HEK293 (cell line): ENCODE results near the gene DAG1.

Experiments
- CTCF ChIA-PET: fragments of 350-600 bp; formaldehyde crosslinking; extraction: SDS; loops from one replicate; lab custom pipeline; 2021; ENCODE audit warnings: antibody characterized with exemption; lab: Yijun Ruan, JAX
- POLR2A ChIA-PET: fragments of 300-600 bp; formaldehyde crosslinking; extraction: SDS; loops from one replicate; lab custom pipeline; 2020; ENCODE audit warnings: antibody characterized with exemption, inconsistent platforms; lab: Yijun Ruan, JAX
- H3K27ac ChIP-seq: fragments of 200-500 bp; sonication (Bioruptor generic); 2 replicates; pipeline ENCODE4 v1.5.1; 2014; ENCODE audit warnings: low read depth, low read length, control low read depth, inconsistent platforms; ENCODE audit errors: extremely low read depth
- H3K36me3 ChIP-seq, 2 experiments: fragments of 200-500 bp in 1 of 2; sonication (Bioruptor generic) in 1 of 2; 1 replicate in 1 of 2; 2 replicates in 1 of 2; pipeline ENCODE4 v1.5.1; 2014 to 2017; ENCODE audit warnings: inconsistent platforms in 2 of 2, low read length in 2 of 2; ENCODE audit not compliant: control insufficient read depth in 2 of 2, insufficient read depth in 1 of 2
- H3K4me1 ChIP-seq: fragments of 200-500 bp; sonication (Bioruptor generic); 2 replicates; pipeline ENCODE4 v1.5.1; 2014; ENCODE audit warnings: mild to moderate bottlenecking, low read length, inconsistent platforms; ENCODE audit not compliant: control insufficient read depth, insufficient read depth
- H3K4me3 ChIP-seq: 2 replicates; pipeline ENCODE4 v1.5.1; 2011; ENCODE audit warnings: low read depth, mild to moderate bottlenecking, control low read depth, low read length, moderate library complexity
- H3K9me3 ChIP-seq: fragments of 200-500 bp; sonication (Bioruptor generic); 2 replicates; pipeline ENCODE4 v1.5.1; 2014; ENCODE audit warnings: low read depth, low read length, inconsistent platforms; ENCODE audit not compliant: control insufficient read depth, insufficient read depth
- FEZF1 ChIP-seq: fragments of 450-650 bp; formaldehyde crosslinking; IDR thresholded peaks from 2 replicates; pipeline ENCODE4 v1.5.1; 2016; ENCODE audit warnings: missing biosample characterization, missing genetic modification characterization
- GFI1B ChIP-seq: fragments of 450-650 bp; formaldehyde crosslinking; IDR thresholded peaks from 2 replicates; pipeline ENCODE4 v1.5.1; 2016; ENCODE audit warnings: missing biosample characterization, missing genetic modification characterization
- HOXA7 ChIP-seq: sonication (generic); formaldehyde crosslinking; IDR thresholded peaks from 2 replicates; pipeline ENCODE4 v1.8.1; 2022; ENCODE audit warnings: missing genetic modification reagents, borderline replicate concordance
- KLF7 ChIP-seq: fragments of 450-650 bp; formaldehyde crosslinking; IDR thresholded peaks from 2 replicates; pipeline ENCODE4 v1.5.1; 2016; ENCODE audit warnings: missing biosample characterization, missing genetic modification characterization, borderline replicate concordance
- PRDM1 ChIP-seq: fragments of 450-650 bp; formaldehyde crosslinking; IDR thresholded peaks from 2 replicates; pipeline ENCODE4; 2016; ENCODE audit warnings: missing biosample characterization, missing genetic modification characterization
- RBAK ChIP-seq: fragments of 450-650 bp; formaldehyde crosslinking; IDR thresholded peaks from 2 replicates; pipeline ENCODE4 v1.5.1; 2016; ENCODE audit warnings: missing biosample characterization, missing genetic modification characterization
- ZBTB20 ChIP-seq: fragments of 450-650 bp; formaldehyde crosslinking; IDR thresholded peaks from 2 replicates; pipeline ENCODE4 v1.5.1; 2016; ENCODE audit warnings: missing biosample characterization, missing genetic modification characterization
- ZBTB21 ChIP-seq: fragments of 450-650 bp; formaldehyde crosslinking; IDR thresholded peaks from 2 replicates; pipeline ENCODE4 v1.5.1; 2017; ENCODE audit warnings: missing biosample characterization, missing genetic modification characterization
- ZBTB8A ChIP-seq: fragments of 450-650 bp; formaldehyde crosslinking; IDR thresholded peaks from 2 replicates; pipeline ENCODE4 v1.5.1; 2016; ENCODE audit warnings: missing biosample characterization, missing genetic modification characterization
- ZFHX2 ChIP-seq: fragments of 450-650 bp; formaldehyde crosslinking; conservative IDR thresholded peaks from 2 replicates; pipeline ENCODE4 v1.5.1; 2016; ENCODE audit warnings: missing biosample characterization, missing genetic modification characterization
- ZFP3 ChIP-seq: fragments of 450-650 bp; formaldehyde crosslinking; IDR thresholded peaks from 2 replicates; pipeline ENCODE4 v1.5.1; 2016; ENCODE audit warnings: low read depth, missing biosample characterization, missing genetic modification characterization
- ZFP37 ChIP-seq: fragments of 450-650 bp; formaldehyde crosslinking; IDR thresholded peaks from 2 replicates; pipeline ENCODE4 v1.5.1; 2016; ENCODE audit warnings: missing biosample characterization, missing genetic modification characterization
- ZIC2 ChIP-seq: fragments of 450-650 bp; formaldehyde crosslinking; IDR thresholded peaks from 2 replicates; pipeline ENCODE4 v1.5.1; 2016; ENCODE audit warnings: missing biosample characterization, missing genetic modification characterization
- ZNF155 ChIP-seq: fragments of 450-650 bp; formaldehyde crosslinking; IDR thresholded peaks from 2 replicates; pipeline ENCODE4 v1.5.1; 2016; ENCODE audit warnings: missing biosample characterization, missing genetic modification characterization
- ZNF274 ChIP-seq, 2 experiments: fragments of 200-500 bp in 1 of 2; fragments of 450-650 bp in 1 of 2; sonication (Bioruptor generic) in 1 of 2; formaldehyde crosslinking in 1 of 2; IDR thresholded peaks; 2 replicates each; pipeline versions ENCODE4 v1.5.1 to v1.6.1; 2014 to 2016; ENCODE audit warnings: borderline replicate concordance in 1 of 2, inconsistent platforms in 1 of 2, low read length in 1 of 2, missing biosample characterization in 1 of 2, missing genetic modification characterization in 1 of 2
- ZNF335 ChIP-seq: fragments of 450-650 bp; formaldehyde crosslinking; conservative IDR thresholded peaks from 2 replicates; pipeline ENCODE4 v1.5.1; 2016; ENCODE audit warnings: missing biosample characterization, missing genetic modification characterization
- ZNF341 ChIP-seq: fragments of 450-650 bp; formaldehyde crosslinking; IDR thresholded peaks from 2 replicates; pipeline ENCODE4; 2016; ENCODE audit warnings: low read depth, missing biosample characterization, missing genetic modification characterization
- ZNF391 ChIP-seq: fragments of 450-650 bp; formaldehyde crosslinking; IDR thresholded peaks from 2 replicates; pipeline ENCODE4 v1.5.1; 2016; ENCODE audit warnings: low read depth, missing biosample characterization, missing genetic modification characterization, borderline replicate concordance
- ZNF398 ChIP-seq: fragments of 450-650 bp; formaldehyde crosslinking; IDR thresholded peaks from 2 replicates; pipeline ENCODE4 v1.5.1; 2017; ENCODE audit warnings: missing biosample characterization, missing genetic modification characterization
- ZNF501 ChIP-seq: fragments of 450-650 bp; formaldehyde crosslinking; IDR thresholded peaks from 2 replicates; pipeline ENCODE4 v1.5.1; 2016; ENCODE audit warnings: missing biosample characterization, missing genetic modification characterization
- ZNF558 ChIP-seq: fragments of 450-650 bp; formaldehyde crosslinking; IDR thresholded peaks from 2 replicates; pipeline ENCODE4 v1.5.1; 2016; ENCODE audit warnings: missing biosample characterization, missing genetic modification characterization
- ZNF626 ChIP-seq: fragments of 450-650 bp; sonication (Bioruptor Pico); formaldehyde crosslinking; IDR thresholded peaks from 2 replicates; pipeline ENCODE4 v1.5.1; 2018; ENCODE audit warnings: missing biosample characterization, missing genetic modification characterization, inconsistent platforms
- ZNF629 ChIP-seq: fragments of 450-650 bp; formaldehyde crosslinking; IDR thresholded peaks from 2 replicates; pipeline ENCODE4 v1.5.1; 2017; ENCODE audit warnings: missing biosample characterization, missing genetic modification characterization
- ZNF768 ChIP-seq: fragments of 450-650 bp; formaldehyde crosslinking; IDR thresholded peaks from 2 replicates; pipeline ENCODE4 v1.5.1; 2018; ENCODE audit warnings: missing biosample characterization, mild to moderate bottlenecking, missing genetic modification characterization
- ZNF785 ChIP-seq: fragments of 450-650 bp; formaldehyde crosslinking; IDR thresholded peaks from 2 replicates; pipeline ENCODE4 v1.5.1; 2016; ENCODE audit warnings: missing biosample characterization, missing genetic modification characterization
- ZNF791 ChIP-seq: fragments of 450-650 bp; formaldehyde crosslinking; IDR thresholded peaks from 2 replicates; pipeline ENCODE4 v1.5.1; 2016; ENCODE audit warnings: missing biosample characterization, missing genetic modification characterization
- TF ChIP-seq, protein P1 (sequence below): fragments of 450-650 bp; formaldehyde crosslinking; IDR thresholded peaks from 2 replicates; pipeline ENCODE4 v1.5.1; 2017; ENCODE audit warnings: missing biosample characterization, mild to moderate bottlenecking, missing genetic modification characterization, moderate library complexity
- TF ChIP-seq, protein P2 (sequence below): fragments of 450-650 bp; formaldehyde crosslinking; IDR thresholded peaks from 2 replicates; pipeline ENCODE4 v1.5.1; 2016; ENCODE audit warnings: missing biosample characterization, missing genetic modification characterization
- TF ChIP-seq, protein P3 (sequence below): fragments of 450-650 bp; formaldehyde crosslinking; IDR thresholded peaks from 2 replicates; pipeline ENCODE4 v1.5.1; 2017; ENCODE audit warnings: missing biosample characterization, missing genetic modification characterization
- TF ChIP-seq, protein P4 (sequence below): sonication (generic); formaldehyde crosslinking; IDR thresholded peaks from 2 replicates; pipeline ENCODE4 v1.8.1; 2022; ENCODE audit warnings: mild to moderate bottlenecking, moderate library complexity, missing genetic modification reagents

DAG1 gene

DNA sequence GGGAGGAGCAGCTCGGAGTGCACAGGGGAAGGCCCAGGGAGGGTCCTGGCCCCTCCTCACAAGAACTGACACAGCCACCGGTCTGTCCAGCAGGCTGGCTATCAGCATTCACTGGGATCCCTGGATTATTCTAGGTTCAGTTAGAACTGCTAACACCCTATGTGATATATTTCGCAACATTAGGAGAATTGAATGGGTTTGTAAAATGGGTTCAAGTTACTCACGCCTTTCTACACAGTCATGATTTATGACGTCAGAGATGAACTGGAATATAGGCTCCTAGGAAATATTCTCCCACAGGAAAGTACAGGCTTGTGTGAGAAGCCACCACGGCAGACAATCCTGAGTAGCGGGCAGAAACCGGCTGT, 83.2 kb downstream of the DAG1 start (continued):
- peak; percentile 38; the same call in 1 of the 2 replicates for TF ChIP-seq PRDM1 (tag by site-specific recombination)
- TF ChIP-seq RBAK: no peak
- TF ChIP-seq ZNF155: no peak
- TF ChIP-seq HOXA7 (CRISPR knock-in tag): no peak
- no peak for TF ChIP-seq FEZF1 (tag by site-specific recombination)
- no peak for TF ChIP-seq KLF7 (tag by site-specific recombination)
- TF ChIP-seq, protein P1, sequence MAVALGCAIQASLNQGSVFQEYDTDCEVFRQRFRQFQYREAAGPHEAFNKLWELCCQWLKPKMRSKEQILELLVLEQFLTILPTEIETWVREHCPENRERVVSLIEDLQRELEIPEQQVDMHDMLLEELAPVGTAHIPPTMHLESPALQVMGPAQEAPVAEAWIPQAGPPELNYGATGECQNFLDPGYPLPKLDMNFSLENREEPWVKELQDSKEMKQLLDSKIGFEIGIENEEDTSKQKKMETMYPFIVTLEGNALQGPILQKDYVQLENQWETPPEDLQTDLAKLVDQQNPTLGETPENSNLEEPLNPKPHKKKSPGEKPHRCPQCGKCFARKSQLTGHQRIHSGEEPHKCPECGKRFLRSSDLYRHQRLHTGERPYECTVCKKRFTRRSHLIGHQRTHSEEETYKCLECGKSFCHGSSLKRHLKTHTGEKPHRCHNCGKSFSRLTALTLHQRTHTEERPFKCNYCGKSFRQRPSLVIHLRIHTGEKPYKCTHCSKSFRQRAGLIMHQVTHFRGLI: no peak
- TF ChIP-seq ZNF398 (tag by site-specific recombination): no peak
- TF ChIP-seq ZNF785 (tag by site-specific recombination): no peak
- TF ChIP-seq, protein P2, sequence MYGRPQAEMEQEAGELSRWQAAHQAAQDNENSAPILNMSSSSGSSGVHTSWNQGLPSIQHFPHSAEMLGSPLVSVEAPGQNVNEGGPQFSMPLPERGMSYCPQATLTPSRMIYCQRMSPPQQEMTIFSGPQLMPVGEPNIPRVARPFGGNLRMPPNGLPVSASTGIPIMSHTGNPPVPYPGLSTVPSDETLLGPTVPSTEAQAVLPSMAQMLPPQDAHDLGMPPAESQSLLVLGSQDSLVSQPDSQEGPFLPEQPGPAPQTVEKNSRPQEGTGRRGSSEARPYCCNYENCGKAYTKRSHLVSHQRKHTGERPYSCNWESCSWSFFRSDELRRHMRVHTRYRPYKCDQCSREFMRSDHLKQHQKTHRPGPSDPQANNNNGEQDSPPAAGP: no peak
- TF ChIP-seq, protein P3, sequence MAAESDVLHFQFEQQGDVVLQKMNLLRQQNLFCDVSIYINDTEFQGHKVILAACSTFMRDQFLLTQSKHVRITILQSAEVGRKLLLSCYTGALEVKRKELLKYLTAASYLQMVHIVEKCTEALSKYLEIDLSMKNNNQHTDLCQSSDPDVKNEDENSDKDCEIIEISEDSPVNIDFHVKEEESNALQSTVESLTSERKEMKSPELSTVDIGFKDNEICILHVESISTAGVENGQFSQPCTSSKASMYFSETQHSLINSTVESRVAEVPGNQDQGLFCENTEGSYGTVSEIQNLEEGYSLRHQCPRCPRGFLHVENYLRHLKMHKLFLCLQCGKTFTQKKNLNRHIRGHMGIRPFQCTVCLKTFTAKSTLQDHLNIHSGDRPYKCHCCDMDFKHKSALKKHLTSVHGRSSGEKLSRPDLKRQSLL (tag by site-specific recombination): no peak
- TF ChIP-seq ZNF274 (IDR thresholded peaks at IDR 0.05; ENCODE audit: low read length): no peak
- no peak for TF ChIP-seq ZNF274 (tag by site-specific recombination; IDR thresholded peaks at IDR 0.05; ENCODE audit: borderline replicate concordance)
- TF ChIP-seq ZNF335: no peak
- TF ChIP-seq ZBTB20 (tag by site-specific recombination): no peak
- peak; percentile 68 for TF ChIP-seq ZBTB21 (tag by site-specific recombination)
- TF ChIP-seq ZNF768 (tag by site-specific recombination): no peak
- TF ChIP-seq ZNF626: no peak
- TF ChIP-seq GFI1B (tag by site-specific recombination): no peak

DNA sequence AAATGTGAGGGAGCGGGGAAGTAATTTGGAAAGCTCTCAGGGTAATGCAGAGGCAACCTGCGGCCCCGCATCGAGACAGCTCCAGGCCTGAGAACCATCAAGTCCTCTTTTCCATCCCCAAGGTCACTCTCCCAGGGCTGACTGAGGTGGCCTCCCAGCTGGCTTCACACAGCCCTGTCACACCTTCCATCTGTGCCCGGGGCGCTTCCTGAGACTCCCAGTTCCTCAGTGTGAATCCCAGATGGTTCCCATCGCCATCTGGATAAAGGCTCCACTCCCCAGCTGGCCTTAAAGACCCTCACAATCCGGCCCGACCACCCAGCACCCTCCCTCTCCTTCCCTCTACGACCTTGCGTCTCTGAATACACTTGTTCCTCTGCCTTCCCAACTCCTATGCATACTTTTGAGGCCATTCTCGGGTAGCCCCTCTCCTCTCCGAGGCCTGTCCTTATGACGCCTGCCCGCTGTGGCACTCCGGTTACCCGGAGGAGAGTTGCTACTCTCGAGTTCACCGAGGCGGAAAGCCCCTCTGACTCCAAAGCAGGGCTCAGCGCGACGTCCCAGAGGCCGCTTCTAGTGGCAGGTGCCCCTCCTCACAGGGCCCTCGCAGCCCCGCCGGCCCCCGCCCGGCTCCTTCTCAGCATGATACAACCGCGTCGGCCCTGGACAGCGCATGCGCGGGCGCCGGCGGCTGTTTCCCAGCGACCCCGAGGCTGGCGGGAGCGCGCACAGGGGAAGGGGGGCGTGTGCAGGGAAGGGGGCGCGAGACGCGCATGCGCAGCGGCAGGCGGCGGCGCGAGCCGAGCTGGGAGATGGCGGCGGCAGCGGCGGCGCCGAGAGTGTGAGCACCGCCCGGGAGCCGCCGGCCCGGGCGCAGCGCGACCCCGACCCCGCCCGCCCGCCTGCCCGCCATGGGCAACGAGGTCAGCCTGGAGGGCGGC, 83.9 kb downstream of the DAG1 start, which contains the start of gene BSN:
TSS of gene BSN (plus strand) at position 786 of the 941 bp plus-strand sequence. CDS start at position 912, 126 bp downstream.
- CTCF ChIA-PET: interaction anchor here (0.5 to 3.9 kb wide), 3 partner anchors 14 to 701 kb away, joined by 3 to 24 read pairs (median 9); no protein-coding TSS in a partner anchor
- H3K27ac ChIP-seq: peak within 1 kb of the TSS; percentile 42; the same call in 1 of the 2 replicates
- H3K9me3 ChIP-seq: no peaks in the 10 kb centered on the region
- no peaks in the 10 kb centered on the region for H3K4me1 ChIP-seq
- POLR2A ChIA-PET: interaction anchor here (1.3 kb wide), 1 partner anchor 14 kb away, joined by 4 read pairs; no protein-coding TSS in a partner anchor
- H3K36me3 ChIP-seq: no peaks in the 10 kb centered on the region
- H3K4me3 ChIP-seq: peak within 1 kb of the TSS; percentile 45
- 0 out of 2 replicates have a peak, but pooled peaks have one; percentile 31 for TF ChIP-seq ZNF391 (tag by site-specific recombination)
- TF ChIP-seq ZNF629 (tag by site-specific recombination): peak; percentile 8; the same call in 1 of the 2 replicates
- TF ChIP-seq ZNF558 (tag by site-specific recombination): 0 out of 2 replicates have a peak, but pooled peaks have one; percentile 4
- TF ChIP-seq ZNF501 (tag by site-specific recombination): 0 out of 2 replicates have a peak, but pooled peaks have one; percentile 61
- TF ChIP-seq ZBTB21 (tag by site-specific recombination): 0 out of 2 replicates have a peak, but pooled peaks have one; percentile 5
- TF ChIP-seq ZIC2 (tag by site-specific recombination): peak; percentile 59
- no peak for TF ChIP-seq ZNF768 (tag by site-specific recombination)
- TF ChIP-seq ZNF335: peak; percentile 96
- peak; percentile 99 for TF ChIP-seq ZFP3 (tag by site-specific recombination)
- no peak for TF ChIP-seq ZFP37 (tag by site-specific recombination)
- TF ChIP-seq, protein P4, sequence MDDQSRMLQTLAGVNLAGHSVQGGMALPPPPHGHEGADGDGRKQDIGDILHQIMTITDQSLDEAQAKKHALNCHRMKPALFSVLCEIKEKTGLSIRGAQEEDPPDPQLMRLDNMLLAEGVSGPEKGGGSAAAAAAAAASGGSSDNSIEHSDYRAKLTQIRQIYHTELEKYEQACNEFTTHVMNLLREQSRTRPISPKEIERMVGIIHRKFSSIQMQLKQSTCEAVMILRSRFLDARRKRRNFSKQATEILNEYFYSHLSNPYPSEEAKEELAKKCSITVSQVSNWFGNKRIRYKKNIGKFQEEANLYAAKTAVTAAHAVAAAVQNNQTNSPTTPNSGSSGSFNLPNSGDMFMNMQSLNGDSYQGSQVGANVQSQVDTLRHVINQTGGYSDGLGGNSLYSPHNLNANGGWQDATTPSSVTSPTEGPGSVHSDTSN (CRISPR knock-in tag): 0 out of 2 replicates have a peak, but pooled peaks have one; percentile 5
- no peak for TF ChIP-seq ZFHX2 (tag by site-specific recombination)
- no peak for TF ChIP-seq ZNF791 (tag by site-specific recombination)
- peak; percentile 27 for TF ChIP-seq ZBTB8A (tag by site-specific recombination)
- peak; percentile 43; the same call in 1 of the 2 replicates for TF ChIP-seq ZNF341
